ENCODE data around the gene PHLDA3. TPM values are rescaled to one million over a fixed set of nuclear protein-coding genes. Genes with fewer than 3 reads are reported as not detected.

Gene PHLDA3
- total RNA-seq, 2 donors from 2014 or later: 13.1 to 21.2 TPM

GRCh38 chr1:201470581-201470980 lies 1.6 kb upstream of the PHLDA3 start:
- Histone ChIP-seq H3K27ac (no peak overlapping the region), H3K9ac (ENCODE audit: low read depth in 2 of 2, low read length in 2 of 2) (no peak overlapping the region), H3K27me3 (peaks cover 13% of the 10 kb centered on the region), H3K4me3 (no peak overlapping the region), H3K36me3 (no peaks in the 10 kb centered on the region), H3K9me3 (no peaks in the 10 kb centered on the region), H3K4me1 (peaks cover 3% of the 10 kb centered on the region)
- intact Hi-C loops (cut with DNase I): no loop called here
- no peak for TF ChIP-seq CTCF (IDR thresholded peaks at IDR 0.05)
- DNase-seq: no peak

DNA sequence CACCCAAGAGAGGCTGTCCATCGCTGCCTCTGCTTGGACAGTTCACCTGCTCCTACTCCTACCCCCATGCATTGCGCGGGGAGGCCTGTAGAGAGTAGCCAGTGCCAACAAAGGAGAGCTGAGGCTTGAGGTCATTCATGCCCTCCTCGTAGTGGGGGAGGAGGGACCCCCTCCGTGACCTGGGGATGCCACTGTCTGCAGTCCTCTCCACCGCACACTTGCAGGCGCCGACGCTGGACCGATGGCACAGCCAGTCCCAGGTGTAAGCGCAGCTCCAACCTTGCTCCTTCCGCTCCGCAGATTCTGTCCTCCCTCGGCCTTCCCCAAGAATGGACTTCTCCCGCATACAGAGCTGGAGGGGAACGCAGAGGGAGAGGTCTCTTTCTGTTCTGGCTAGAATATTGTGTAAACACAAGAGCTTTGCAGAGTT lies 672 bp upstream of the PHLDA3 start:
- H3K27me3 ChIP-seq: peaks cover 13% of the 10 kb centered on the region
- H3K36me3 ChIP-seq: no peaks in the 10 kb centered on the region
- H3K4me3 ChIP-seq: peak overlapping the region; percentile 69
- DNase-seq: no peak
- TF ChIP-seq CTCF (IDR thresholded peaks at IDR 0.05): no peak
- no peaks in the 10 kb centered on the region for H3K9me3 ChIP-seq
- intact Hi-C loops (cut with DNase I): no loop called here
- peaks cover 3% of the 10 kb centered on the region for H3K4me1 ChIP-seq
- peak overlapping the region; percentile 60 to 81 for H3K9ac ChIP-seq (ENCODE audit: low read depth in 2 of 2, low read length in 2 of 2)
- peak overlapping the region; percentile 80 for H3K27ac ChIP-seq

GRCh38 chr1:201468501-201468843 lies 516 bp downstream of the PHLDA3 start:
- H3K36me3 ChIP-seq: no peaks in the 10 kb centered on the region
- intact Hi-C loops (cut with DNase I): no loop called here
- peak overlapping the region; percentile 69 for H3K4me3 ChIP-seq
- no peak for DNase-seq
- no peak for TF ChIP-seq CTCF (IDR thresholded peaks at IDR 0.05)
- peak overlapping the region; percentile 80 for H3K27ac ChIP-seq
- H3K9me3 ChIP-seq: no peaks in the 10 kb centered on the region
- peaks cover 3% of the 10 kb centered on the region for H3K4me1 ChIP-seq
- peak overlapping the region; percentile 60 to 81 for H3K9ac ChIP-seq (ENCODE audit: low read depth in 2 of 2, low read length in 2 of 2)
- peaks cover 13% of the 10 kb centered on the region for H3K27me3 ChIP-seq

GRCh38 chr1:201466492-201466891 lies 2.5 kb downstream of the PHLDA3 start:
- H3K9ac ChIP-seq (ENCODE audit: low read depth in 2 of 2, low read length in 2 of 2): peak overlapping the region; percentile 8 to 57
- TF ChIP-seq CTCF (IDR thresholded peaks at IDR 0.05): no peak
- H3K4me3 ChIP-seq: no peak overlapping the region
- no peak overlapping the region for H3K27ac ChIP-seq
- H3K36me3 ChIP-seq: no peaks in the 10 kb centered on the region
- H3K9me3 ChIP-seq: no peaks in the 10 kb centered on the region
- H3K4me1 ChIP-seq: peaks cover 3% of the 10 kb centered on the region
- no peak for DNase-seq
- peaks cover 13% of the 10 kb centered on the region for H3K27me3 ChIP-seq
- intact Hi-C loops (cut with DNase I): no loop called here

DNA sequence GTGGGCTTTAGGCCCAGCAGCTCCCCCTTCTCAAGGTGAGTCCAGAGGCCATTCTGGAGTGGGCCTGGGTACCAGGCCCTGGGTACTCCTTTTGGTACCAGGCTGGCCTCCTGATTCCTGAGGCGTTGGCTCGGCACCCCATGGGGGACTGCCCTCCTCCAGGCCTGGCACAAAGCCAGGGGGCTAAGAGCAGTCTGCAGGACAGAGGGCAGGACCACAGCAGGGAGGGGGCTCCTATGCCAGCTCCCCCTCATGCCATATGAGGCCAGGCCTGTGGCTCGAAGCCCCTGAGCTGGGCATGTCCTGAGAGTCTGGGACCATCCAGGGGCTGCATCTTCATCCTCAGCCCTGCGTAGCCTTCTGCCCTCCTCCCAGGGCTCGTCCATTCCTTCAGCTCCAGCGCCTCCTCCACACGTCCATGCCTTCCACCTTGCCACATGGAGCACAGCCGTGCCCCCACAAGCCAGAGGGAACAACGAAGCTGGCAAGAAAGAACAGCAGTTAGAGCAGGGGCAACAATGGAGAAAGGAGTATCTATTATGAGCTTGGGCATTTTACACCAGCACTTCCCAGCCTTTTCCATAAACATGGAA lies 3.2 kb downstream of the PHLDA3 start:
- intact Hi-C loops (cut with DNase I): no loop called here
- Histone ChIP-seq H3K4me1 (peaks cover 3% of the 10 kb centered on the region), H3K4me3 (no peak overlapping the region), H3K9ac (ENCODE audit: low read depth in 2 of 2, low read length in 2 of 2) (peak overlapping the region in 1 of 2 donors; percentile 57), H3K27me3 (peaks cover 13% of the 10 kb centered on the region), H3K36me3 (no peaks in the 10 kb centered on the region), H3K9me3 (no peaks in the 10 kb centered on the region), H3K27ac (no peak overlapping the region)
- no peak for TF ChIP-seq CTCF (IDR thresholded peaks at IDR 0.05)
- DNase-seq: no peak
